ENCODE data around the gene CSE1L. TPM values are rescaled to one million over a fixed set of nuclear protein-coding genes. Genes with fewer than 3 reads are reported as not detected.

CSE1L gene
- total RNA-seq, 1 experiment from 2014 or later, result 158 TPM

DNA sequence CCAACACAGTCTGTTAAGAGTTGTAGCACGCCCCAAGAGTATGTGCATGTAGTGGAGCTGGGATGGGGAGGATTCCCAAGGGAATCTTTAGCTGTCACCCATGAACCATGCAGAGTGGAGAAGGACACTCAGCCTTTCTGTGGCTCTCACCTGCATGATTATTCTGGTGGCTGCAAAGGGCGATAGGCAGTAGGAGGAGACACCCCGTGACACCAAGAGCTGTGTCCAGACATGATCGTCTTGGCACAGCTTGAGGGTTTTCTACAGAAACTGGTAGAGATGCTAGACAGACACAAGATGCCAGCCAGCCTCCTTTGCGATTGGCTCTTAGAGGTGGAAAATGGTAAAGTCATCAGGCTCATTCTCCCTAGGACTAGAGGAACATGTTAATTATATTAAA is 3.1 kb upstream of the CSE1L start:
- ChIA-PET RAD21 (ENCODE audit: low non-redundant PET in 1 of 2, low total read pairs in 2 of 2, uncharacterized antibody in 2 of 2, unreplicated experiment in 2 of 2) (no interaction called here), CTCF (no interaction called here), POLR2A (no interaction called here)
- no peak overlapping the region for H3K9ac ChIP-seq (ENCODE audit: low read length)
- H3K9me2 ChIP-seq (ENCODE audit: insufficient read depth), result no peaks in the 10 kb centered on the region
- no TSS peak for BruUV-seq (replicated peaks)
- no peak for DNase-seq (ENCODE audit: low read depth, low spot score)
- no peak overlapping the region for H3K4me2 ChIP-seq (ENCODE audit: low read length)
- H3K9me3 ChIP-seq (ENCODE audit: control insufficient read depth in 1 of 2, insufficient read depth in 1 of 2, low read depth in 1 of 2, low read length in 2 of 2), result no peaks in the 10 kb centered on the region
- H3K36me3 ChIP-seq (ENCODE audit: control insufficient read depth in 1 of 2, insufficient read depth in 2 of 2, low read length in 2 of 2), result peaks cover 0 to 5% of the 10 kb centered on the region in 2 experiments; a peak in 1 of 4 replicates
- H3K4me3 ChIP-seq (replicated peaks in 1 of 2; ENCODE audit: low read depth in 1 of 2, low read length in 2 of 2), result no peak overlapping the region
- no peak overlapping the region for H3K27ac ChIP-seq (ENCODE audit: low read depth, low read length)
- no peak overlapping the region for H2AFZ ChIP-seq (ENCODE audit: low read depth, low read length, poor library complexity, severe bottlenecking)
- H3K4me1 ChIP-seq (ENCODE audit: control insufficient read depth in 1 of 2, insufficient read depth in 2 of 2, low read length in 2 of 2), result peaks cover 9 to 12% of the 10 kb centered on the region in 2 experiments
- H4K20me1 ChIP-seq (ENCODE audit: insufficient read depth), result peaks cover 4% of the 10 kb centered on the region; the same call in 1 of the 2 replicates
- peaks cover 14% of the 10 kb centered on the region for H3K79me2 ChIP-seq (ENCODE audit: insufficient read depth, low read length)
- TF ChIP-seq FOSL1 (IDR thresholded peaks at IDR 0.05; ENCODE audit: low read depth) (no peak), ATF3 (IDR thresholded peaks at IDR 0.05) (no peak), EZH2 (IDR thresholded peaks at IDR 0.05) (no peak), RAD21 (IDR thresholded peaks at IDR 0.05; ENCODE audit: low read depth) (no peak), JUND (IDR thresholded peaks at IDR 0.05) (no peak), SRF (IDR thresholded peaks at IDR 0.05; ENCODE audit: low read depth) (no peak), ZBTB33 (IDR thresholded peaks at IDR 0.05; ENCODE audit: extremely low read depth, insufficient replicate concordance, low read length) (no peak), EGR1 (IDR thresholded peaks at IDR 0.05; ENCODE audit: low read depth) (no peak), CBX3 (IDR thresholded peaks at IDR 0.05; ENCODE audit: low read depth) (no peak), MAX (IDR thresholded peaks at IDR 0.05) (no peak), SIN3A (IDR thresholded peaks at IDR 0.05; ENCODE audit: low read depth) (no peak), ZNF274 (IDR thresholded peaks at IDR 0.05; ENCODE audit: low read depth, low read length) (no peak), SP1 (IDR thresholded peaks at IDR 0.05; ENCODE audit: low read depth) (no peak), CEBPB (IDR thresholded peaks at IDR 0.05; ENCODE audit: low read depth) (no peak), POLR2AphosphoS5 (IDR thresholded peaks at IDR 0.05; ENCODE audit: low read depth, low read length) (no peak), TCF7L2 (IDR thresholded peaks at IDR 0.05; ENCODE audit: borderline replicate concordance, extremely low read depth, insufficient read depth, insufficient read length) (no peak), CTCF (IDR thresholded peaks at IDR 0.05 in 2 of 3, conservative IDR thresholded peaks at IDR 0.05 in 1 of 3; ENCODE audit: borderline replicate concordance in 1 of 3, insufficient read depth in 1 of 3, low read depth in 2 of 3, low read length in 2 of 3) (no peak)
- no peak for ATAC-seq
- intact Hi-C loops (cut with micrococcal nuclease), result no loop called here
- no peaks in the 10 kb centered on the region for H3K27me3 ChIP-seq (ENCODE audit: insufficient read depth, low read length)
